Thyroid gland (tissue), 4 donors: ENCODE measurements around the gene MXD1. TPM values are rescaled to one million over a fixed set of nuclear protein-coding genes. Genes with fewer than 3 reads are reported as not detected.
"Not testable (repeated sequence)": the region's sequence is repeated elsewhere in the genome, so short reads cannot be mapped to it uniquely, and the experiment has no call there.

Experiments used
- DNase-seq, 2 donors: peaks; one replicate each; pipeline ENCODE4 v3.0.0-alpha.2; 2019
- H3K27ac ChIP-seq, 3 donors: fragments of 200-600 bp; sonication (generic); 1 replicate in 2 of 3; 2 replicates in 1 of 3; pipeline ENCODE4 v1.5.1; 2016 to 2019; ENCODE audit warnings: mild to moderate bottlenecking in 1 of 3, moderate library complexity in 1 of 3
- H3K27me3 ChIP-seq: fragments of 200-600 bp; sonication (generic); one replicate; pipeline ENCODE4 v1.5.1; 2019
- H3K36me3 ChIP-seq, 2 donors: fragments of 200-600 bp; sonication (generic); one replicate each; pipeline ENCODE4 v1.5.1; 2016 to 2019
- H3K4me1 ChIP-seq, 2 donors: fragments of 200-600 bp; sonication (generic); one replicate each; pipeline ENCODE4 v1.5.1; 2017 to 2019
- H3K4me3 ChIP-seq, 3 donors: fragments of 200-600 bp; sonication (generic); replicated peaks in 1 of 3; 1 replicate in 2 of 3; 2 replicates in 1 of 3; pipeline ENCODE4 v1.5.1; 2016; ENCODE audit warnings: mild to moderate bottlenecking in 1 of 3
- H3K9me3 ChIP-seq: fragments of 200-600 bp; sonication (generic); one replicate; pipeline ENCODE4 v1.5.1; 2017
- CTCF ChIP-seq, 6 experiments: fragments of 200-600 bp in 3 of 6; fragments of 450-650 bp in 3 of 6; sonication (generic) in 3 of 6; IDR thresholded peaks; one replicate each; pipeline ENCODE4 v1.5.1; 2016 to 2019; ENCODE audit warnings: antibody characterized with exemption in 6 of 6, mild to moderate bottlenecking in 2 of 6, inconsistent platforms in 1 of 6, moderate library complexity in 1 of 6
- POLR2A ChIP-seq, 2 donors: fragments of 450-650 bp; IDR thresholded peaks; one replicate each; pipeline ENCODE4 v1.6.1; 2017; ENCODE audit warnings: antibody characterized with exemption in 2 of 2, mild to moderate bottlenecking in 2 of 2, moderate library complexity in 1 of 2
- WGBS, 2 donors: methylation state at CpG; one replicate each; pipeline ENCODE4 v1.1.5; 2017; 5-methylcytosine and 5-hydroxymethylcytosine counted together
- intact Hi-C: fragments of 100-400 bp; cut with DNase I; formaldehyde crosslinking; loops from one replicate; pipeline ENCODE4 v1.15.1; 2023
- total RNA-seq, 4 donors: library from RNA; depleted of rRNA; stranded (reverse); fragments of >200 nt; gene quantifications; one replicate each; pipeline ENCODE4 v1.2.3, GENCODE V29; 2016

MXD1 gene
- 10 to 100 TPM; 11.3 to 17.9 (median 13.0) TPM for total RNA-seq

- 0 to 1% methylated on average over 36 to 37 of the region's 81 CpGs for WGBS, 2 donors
- peak; percentile 25 to 31 for DNase-seq
- H3K4me1 ChIP-seq, result peaks cover 7 to 16% of the 10 kb centered on the region in 2 donors
These were observed at the start of gene MXD1 for GRCh38 chr2:69914950-69915945. Gene MXD1, plus strand, starts transcription at chr2:69915109. Its CDS starts 222 bp downstream, at chr2:69915331.

GRCh38 chr2:69888451-69888850 lies 26.5 kb upstream of the MXD1 start:
- WGBS, 2 donors, result 95 to 99% methylated on average over 4 of the region's 4 CpGs
- TF ChIP-seq CTCF (IDR thresholded peaks at IDR 0.05) (no peak), POLR2A (IDR thresholded peaks at IDR 0.05) (no peak)
- H3K27me3 ChIP-seq, result no peaks in the 10 kb centered on the region
- no peak overlapping the region for H3K4me3 ChIP-seq
- no peaks in the 10 kb centered on the region for H3K4me1 ChIP-seq
- no peaks in the 10 kb centered on the region for H3K9me3 ChIP-seq
- H3K27ac ChIP-seq, result no peak overlapping the region
- DNase-seq, result no peak
- no peaks in the 10 kb centered on the region for H3K36me3 ChIP-seq
- intact Hi-C loops, result no loop called here

More at GRCh38 chr2:69914950-69915945, at the start of gene MXD1:
- Histone ChIP-seq H3K27me3 (no peaks in the 10 kb centered on the region), H3K36me3 (peaks cover 0 to 6% of the 10 kb centered on the region in 2 donors), H3K27ac (peak within 1 kb of the TSS; percentile 94 to 98 (median 98)), H3K9me3 (no peaks in the 10 kb centered on the region), H3K4me3 (peak within 1 kb of the TSS; percentile 72 to 94 (median 91))
- intact Hi-C loops, result loop anchor here (5.0 kb wide), 4 partner anchors 157 to 382 kb away; partner anchors contain the start of gene C2orf42
- peak in 1 of 6 experiments; percentile 23 for TF ChIP-seq CTCF (IDR thresholded peaks at IDR 0.05)
- TF ChIP-seq POLR2A (IDR thresholded peaks at IDR 0.05), result peak; percentile 87 to 95

- Histone ChIP-seq H3K4me1 (no peaks in the 10 kb centered on the region), H3K4me3 (no peak overlapping the region), H3K27ac (no peak overlapping the region), H3K27me3 (no peaks in the 10 kb centered on the region), H3K36me3 (no peaks in the 10 kb centered on the region), H3K9me3 (no peaks in the 10 kb centered on the region)
- intact Hi-C loops, result no loop called here
- TF ChIP-seq CTCF (IDR thresholded peaks at IDR 0.05) (no peak), POLR2A (IDR thresholded peaks at IDR 0.05) (no peak)
- no peak for DNase-seq
These were observed 25.6 kb upstream of the MXD1 start for GRCh38 chr2:69889302-69889701.

- 39 to 91% methylated on average over 1 of the region's 1 CpG for WGBS, 2 donors
- Histone ChIP-seq H3K36me3 (peaks cover 0 to 3% of the 10 kb centered on the region in 2 donors), H3K9me3 (no peaks in the 10 kb centered on the region), H3K27ac (no peak overlapping the region), H3K27me3 (no peaks in the 10 kb centered on the region), H3K4me1 (peaks cover 6 to 11% of the 10 kb centered on the region in 2 donors), H3K4me3 (no peak overlapping the region)
- intact Hi-C loops, result no loop called here
- DNase-seq, result no peak
- TF ChIP-seq CTCF (IDR thresholded peaks at IDR 0.05) (no peak), POLR2A (IDR thresholded peaks at IDR 0.05) (no peak)
These were observed 24.0 kb upstream of the MXD1 start for GRCh38 chr2:69890881-69891280.

- 94 to 95% methylated on average over 7 of the region's 7 CpGs for WGBS, 2 donors
- H3K4me1 ChIP-seq, result peaks cover 6 to 11% of the 10 kb centered on the region in 2 donors
- H3K27me3 ChIP-seq, H3K9me3 ChIP-seq, intact Hi-C loops, H3K27ac ChIP-seq, DNase-seq: not testable (repeated sequence)
- H3K36me3 ChIP-seq, result peaks cover 13 to 20% of the 10 kb centered on the region in 2 donors
- H3K4me3 ChIP-seq, result peak overlapping the region in 1 of 3 donors; percentile 64
These were observed 22.0 kb upstream of the MXD1 start for GRCh38 chr2:69892838-69893424.
